SH-SY5Y (cell line): ENCODE results near the gene ADAMTS17.

Experiments used
- GATA2 ChIP-seq: IDR thresholded peaks from 2 replicates; pipeline ENCODE4 v1.6.1; 2011; ENCODE audit warnings: mild to moderate bottlenecking, low read depth, low read length
- GATA3 ChIP-seq: IDR thresholded peaks from 2 replicates; pipeline ENCODE4 v1.6.1; 2011; ENCODE audit warnings: low read depth, mild to moderate bottlenecking, low read length, moderate library complexity

DNA sequence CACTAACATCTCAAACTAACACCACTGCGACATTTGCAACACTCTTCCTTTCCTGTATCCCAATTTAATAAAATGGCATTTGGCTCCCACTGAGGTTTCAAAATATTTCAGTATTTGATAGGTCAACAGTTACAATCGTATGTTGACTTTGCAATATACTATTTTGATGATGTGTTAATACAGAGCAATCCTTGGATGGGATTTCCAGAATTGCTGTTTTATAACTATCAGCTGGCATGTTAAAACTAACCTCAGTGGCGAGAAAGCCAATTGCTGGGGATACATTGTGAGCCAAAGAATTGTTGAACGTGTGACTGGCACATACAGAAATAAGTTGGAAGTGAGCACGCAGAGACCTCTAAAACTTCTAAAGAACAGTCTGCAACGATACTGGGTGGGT, 382.4 kb downstream of the ADAMTS17 start:
- no peak for TF ChIP-seq GATA3
- no peak for TF ChIP-seq GATA2
